ENCODE results near the gene LIN37.

Gene LIN37

DNA sequence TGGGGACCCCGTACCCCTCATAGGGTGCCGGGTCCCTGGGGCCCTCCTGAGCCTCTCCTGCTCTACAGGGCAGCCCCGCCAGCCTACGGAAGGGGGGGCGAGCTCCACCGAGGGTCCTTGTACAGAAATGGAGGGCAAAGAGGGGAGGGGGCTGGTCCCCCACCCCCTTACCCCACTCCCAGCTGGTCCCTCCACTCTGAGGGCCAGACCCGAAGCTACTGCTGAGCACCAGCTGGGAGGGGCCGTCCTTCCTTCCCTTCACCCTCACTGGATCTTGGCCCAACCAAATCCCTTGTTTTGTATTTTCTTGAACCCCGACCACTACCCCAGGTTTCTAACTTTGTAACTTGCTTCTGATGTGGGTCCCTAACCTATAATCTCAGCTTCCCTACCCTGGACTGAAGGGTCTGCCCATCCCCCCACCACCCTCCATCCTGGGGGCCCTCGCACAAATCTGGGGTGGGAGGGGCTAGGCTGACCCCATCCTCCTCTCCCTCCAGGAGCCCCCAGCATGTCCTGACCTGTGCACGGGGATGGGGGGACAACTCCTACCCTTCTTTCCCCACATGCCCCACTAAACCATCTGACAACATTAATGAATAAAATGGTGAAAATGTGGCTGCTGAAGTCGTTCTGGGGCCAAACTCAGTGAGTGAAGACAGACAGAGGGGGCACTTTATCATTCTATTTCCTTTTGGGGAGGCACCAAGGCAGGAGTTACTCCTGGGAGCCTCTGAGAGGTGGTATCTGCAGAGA is 40.0 kb downstream of the LIN37 start:
- Histone ChIP-seq H2AFZ (ENCODE audit: low read length) (no peak overlapping the region), H3K4me2 (ENCODE audit: low read length) (no peak overlapping the region), H3K9ac (ENCODE audit: low read length) (no peak overlapping the region), H3K36me3 (ENCODE audit: insufficient read depth, low read length) (peaks cover 4% of the 10 kb centered on the region), H3F3A (ENCODE audit: insufficient read depth, low read length) (no peaks in the 10 kb centered on the region; the same call in 1 of the 2 replicates), H3K27ac (ENCODE audit: low read depth, low read length, poor library complexity, severe bottlenecking) (no peak overlapping the region), H3K4me1 (ENCODE audit: insufficient read depth, low read length, severe bottlenecking) (no peaks in the 10 kb centered on the region), H4K20me1 (ENCODE audit: insufficient read depth, low read length) (no peaks in the 10 kb centered on the region), H3K9me2 (ENCODE audit: low read depth, low read length) (no peaks in the 10 kb centered on the region), H3K4me3 (ENCODE audit: low read depth, low read length, poor library complexity, severe bottlenecking) (no peak overlapping the region), H3K27me3 (ENCODE audit: insufficient read depth, low read length) (no peaks in the 10 kb centered on the region), H3K79me2 (ENCODE audit: insufficient read depth, low read length) (no peaks in the 10 kb centered on the region), H3K9me3 (ENCODE audit: low read length) (no peaks in the 10 kb centered on the region)
- TF ChIP-seq, protein P1, sequence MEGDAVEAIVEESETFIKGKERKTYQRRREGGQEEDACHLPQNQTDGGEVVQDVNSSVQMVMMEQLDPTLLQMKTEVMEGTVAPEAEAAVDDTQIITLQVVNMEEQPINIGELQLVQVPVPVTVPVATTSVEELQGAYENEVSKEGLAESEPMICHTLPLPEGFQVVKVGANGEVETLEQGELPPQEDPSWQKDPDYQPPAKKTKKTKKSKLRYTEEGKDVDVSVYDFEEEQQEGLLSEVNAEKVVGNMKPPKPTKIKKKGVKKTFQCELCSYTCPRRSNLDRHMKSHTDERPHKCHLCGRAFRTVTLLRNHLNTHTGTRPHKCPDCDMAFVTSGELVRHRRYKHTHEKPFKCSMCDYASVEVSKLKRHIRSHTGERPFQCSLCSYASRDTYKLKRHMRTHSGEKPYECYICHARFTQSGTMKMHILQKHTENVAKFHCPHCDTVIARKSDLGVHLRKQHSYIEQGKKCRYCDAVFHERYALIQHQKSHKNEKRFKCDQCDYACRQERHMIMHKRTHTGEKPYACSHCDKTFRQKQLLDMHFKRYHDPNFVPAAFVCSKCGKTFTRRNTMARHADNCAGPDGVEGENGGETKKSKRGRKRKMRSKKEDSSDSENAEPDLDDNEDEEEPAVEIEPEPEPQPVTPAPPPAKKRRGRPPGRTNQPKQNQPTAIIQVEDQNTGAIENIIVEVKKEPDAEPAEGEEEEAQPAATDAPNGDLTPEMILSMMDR (IDR thresholded peaks at IDR 0.05; ENCODE audit: low read length), result no peak
- TF ChIP-seq EZH2 (IDR thresholded peaks at IDR 0.05; ENCODE audit: borderline replicate concordance, low read length), result no peak

DNA sequence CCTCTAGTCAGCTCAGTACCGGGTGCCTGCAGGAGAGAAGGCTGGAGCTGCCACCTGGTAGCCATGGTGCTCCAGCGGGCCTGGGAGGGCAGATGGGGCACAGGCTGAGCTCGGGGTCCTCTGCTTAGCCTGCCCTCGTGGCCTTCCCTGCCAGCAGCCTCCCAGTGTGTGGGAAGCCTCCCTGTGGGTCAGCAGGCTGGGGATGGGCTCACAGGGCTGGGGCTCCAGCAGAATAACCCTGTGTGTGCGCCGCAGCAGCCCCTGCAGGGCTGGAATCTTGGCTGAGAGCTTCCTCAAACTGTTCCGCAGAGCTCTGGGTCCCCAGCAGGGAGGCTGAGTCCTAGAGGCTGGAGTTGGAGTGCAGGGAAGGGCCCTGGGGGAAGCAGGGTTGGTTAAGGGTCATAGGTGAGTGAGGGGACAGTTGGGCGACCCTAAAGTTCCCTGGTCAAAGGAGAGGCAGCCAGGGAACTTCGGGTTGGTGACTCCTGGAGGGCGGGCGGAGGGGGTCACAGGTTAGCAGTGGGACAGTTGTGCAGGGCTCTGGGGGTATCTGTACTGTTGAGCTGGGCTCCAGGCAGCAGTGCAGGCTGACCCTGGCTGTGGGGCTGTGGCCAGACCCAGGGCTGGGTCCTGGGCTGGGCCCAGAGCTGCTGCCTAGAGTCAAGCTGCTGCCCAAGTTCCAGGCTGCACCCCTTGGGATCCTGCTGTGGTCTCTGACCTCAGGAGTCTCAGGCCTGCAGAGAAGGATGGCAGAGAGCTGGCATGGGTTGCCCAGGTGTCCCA is 41.0 kb downstream of the LIN37 start:
- no peaks in the 10 kb centered on the region; the same call in 1 of the 2 replicates for H3F3A ChIP-seq (ENCODE audit: insufficient read depth, low read length)
- H3K27me3 ChIP-seq (ENCODE audit: insufficient read depth, low read length), result no peaks in the 10 kb centered on the region
- H3K27ac ChIP-seq (ENCODE audit: low read depth, low read length, poor library complexity, severe bottlenecking), result no peak overlapping the region
- peaks cover 4% of the 10 kb centered on the region for H3K36me3 ChIP-seq (ENCODE audit: insufficient read depth, low read length)
- H4K20me1 ChIP-seq (ENCODE audit: insufficient read depth, low read length), result no peaks in the 10 kb centered on the region
- no peak overlapping the region for H2AFZ ChIP-seq (ENCODE audit: low read length)
- H3K9me3 ChIP-seq (ENCODE audit: low read length), result no peaks in the 10 kb centered on the region
- no peak overlapping the region for H3K4me2 ChIP-seq (ENCODE audit: low read length)
- no peak overlapping the region for H3K9ac ChIP-seq (ENCODE audit: low read length)
- H3K4me1 ChIP-seq (ENCODE audit: insufficient read depth, low read length, severe bottlenecking), result no peaks in the 10 kb centered on the region
- no peak for TF ChIP-seq EZH2 (IDR thresholded peaks at IDR 0.05; ENCODE audit: borderline replicate concordance, low read length)
- TF ChIP-seq, protein P1 (IDR thresholded peaks at IDR 0.05; ENCODE audit: low read length), result no peak
- H3K4me3 ChIP-seq (ENCODE audit: low read depth, low read length, poor library complexity, severe bottlenecking), result no peak overlapping the region
- H3K9me2 ChIP-seq (ENCODE audit: low read depth, low read length), result no peaks in the 10 kb centered on the region
- no peaks in the 10 kb centered on the region for H3K79me2 ChIP-seq (ENCODE audit: insufficient read depth, low read length)

DNA sequence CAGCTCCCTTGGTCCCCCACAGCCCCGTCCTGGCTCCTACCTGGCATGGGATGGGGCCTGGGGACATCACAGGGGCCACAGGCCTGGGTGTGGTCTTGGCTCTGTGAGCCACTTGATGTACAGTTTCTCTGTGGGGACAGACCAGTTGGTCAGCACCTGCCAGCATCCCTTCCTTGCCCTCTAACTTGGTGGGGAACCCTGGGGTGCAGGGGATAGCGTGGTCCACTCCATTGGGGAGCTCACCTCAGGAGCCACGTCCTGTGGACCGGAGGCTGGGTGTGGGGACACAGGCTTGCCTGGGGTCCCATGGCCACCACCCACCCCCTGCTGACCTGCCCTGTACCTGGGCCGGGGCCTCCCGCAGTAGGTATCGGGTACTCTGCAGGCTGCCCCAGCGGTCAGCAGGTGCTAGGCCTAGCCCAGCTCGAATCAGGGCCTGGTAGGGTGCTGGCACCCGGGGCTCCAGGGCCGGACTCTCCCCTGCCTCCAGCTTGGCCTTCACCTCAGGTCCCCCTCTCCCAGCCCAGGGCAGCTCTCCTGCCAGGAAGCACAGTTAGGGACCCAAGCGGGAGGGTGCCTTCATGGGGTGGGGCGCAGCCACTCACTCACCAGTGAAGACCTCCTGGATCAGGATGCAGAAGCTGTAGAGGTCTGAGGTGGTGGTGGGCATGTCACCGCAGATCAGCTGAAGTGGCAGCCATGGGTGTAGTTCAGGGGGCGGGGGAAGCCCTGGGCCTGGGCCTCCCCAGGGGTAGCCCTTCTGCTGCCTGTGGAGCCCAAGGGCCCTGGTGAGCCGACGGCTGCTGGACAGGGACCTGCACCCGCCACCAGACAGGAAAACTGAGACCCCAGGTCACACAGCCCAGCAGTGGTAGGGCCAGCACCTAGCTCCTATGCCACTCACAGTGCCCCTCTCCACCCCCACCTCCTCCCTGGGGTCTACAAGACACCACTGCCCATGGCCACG is 41.9 kb downstream of the LIN37 start:
- Histone ChIP-seq H3K9me2 (ENCODE audit: low read depth, low read length) (no peaks in the 10 kb centered on the region), H3K27ac (ENCODE audit: low read depth, low read length, poor library complexity, severe bottlenecking) (no peak overlapping the region), H3K4me1 (ENCODE audit: insufficient read depth, low read length, severe bottlenecking) (no peaks in the 10 kb centered on the region), H3K27me3 (ENCODE audit: insufficient read depth, low read length) (no peaks in the 10 kb centered on the region), H3K79me2 (ENCODE audit: insufficient read depth, low read length) (no peaks in the 10 kb centered on the region), H2AFZ (ENCODE audit: low read length) (no peak overlapping the region), H3K36me3 (ENCODE audit: insufficient read depth, low read length) (peaks cover 4% of the 10 kb centered on the region), H4K20me1 (ENCODE audit: insufficient read depth, low read length) (no peaks in the 10 kb centered on the region), H3F3A (ENCODE audit: insufficient read depth, low read length) (no peaks in the 10 kb centered on the region; the same call in 1 of the 2 replicates), H3K4me3 (ENCODE audit: low read depth, low read length, poor library complexity, severe bottlenecking) (no peak overlapping the region), H3K9me3 (ENCODE audit: low read length) (no peaks in the 10 kb centered on the region), H3K9ac (ENCODE audit: low read length) (no peak overlapping the region), H3K4me2 (ENCODE audit: low read length) (no peak overlapping the region)
- TF ChIP-seq, protein P1 (IDR thresholded peaks at IDR 0.05; ENCODE audit: low read length), result no peak
- no peak for TF ChIP-seq EZH2 (IDR thresholded peaks at IDR 0.05; ENCODE audit: borderline replicate concordance, low read length)
